NCI-H82 treated with DMSO at 0.1 percent for 48 hours (cell line): Measurements from ENCODE around the gene BCAR3.
"Not testable (repeated sequence)": the region's sequence is repeated elsewhere in the genome, so short reads cannot be mapped to it uniquely, and the experiment has no call there.

Experiments
- DNase-seq: peaks from one replicate; lab custom pipeline; 2025; ENCODE audit not compliant: unreplicated experiment; lab: John Stamatoyannopoulos, UW

BCAR3 gene

GRCh38 chr1:93670141-93670540 is 11.5 kb downstream of the BCAR3 start:
- no peak for DNase-seq

DNA sequence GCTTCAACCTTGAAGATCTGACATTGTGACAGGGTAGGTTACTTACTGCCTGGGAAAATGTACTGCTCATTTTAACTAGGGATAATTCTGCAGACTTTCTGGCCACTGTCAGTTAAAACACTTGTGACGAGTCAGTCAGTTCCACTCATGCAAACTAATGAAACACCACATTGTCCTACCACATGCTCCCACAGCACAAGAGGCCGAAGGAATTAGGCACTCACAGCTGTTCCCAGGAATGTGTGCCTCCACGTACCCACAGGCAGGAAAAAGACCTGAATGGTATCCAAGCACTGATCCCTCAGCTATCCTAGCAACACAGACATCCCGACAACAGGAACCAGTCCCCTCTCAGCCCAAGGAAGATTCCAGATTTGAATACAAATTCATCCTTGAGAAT is 12.3 kb downstream of the BCAR3 start:
- no peak for DNase-seq

DNA sequence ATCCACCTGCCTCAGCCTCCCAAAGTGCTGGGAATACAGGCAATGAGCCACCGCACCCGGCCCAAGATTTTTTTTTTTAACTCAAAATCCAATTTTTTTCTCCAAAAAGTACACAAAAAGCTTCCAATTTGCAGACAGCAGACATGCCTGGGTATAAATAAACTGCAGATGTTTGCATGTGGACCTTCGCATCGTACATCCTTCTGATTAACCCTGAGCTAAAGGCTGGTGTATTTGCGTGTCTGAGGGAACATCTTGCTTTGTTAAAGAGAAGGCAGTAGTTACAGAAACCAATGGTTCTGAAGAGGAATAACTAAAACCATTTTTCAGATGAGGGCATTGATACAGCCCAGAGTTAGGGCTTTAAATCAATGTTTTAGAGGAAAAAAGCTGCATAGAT is 12.7 kb downstream of the BCAR3 start:
- no peak for DNase-seq

GRCh38 chr1:93668121-93668520 is 13.5 kb downstream of the BCAR3 start:
- no peak for DNase-seq

DNA sequence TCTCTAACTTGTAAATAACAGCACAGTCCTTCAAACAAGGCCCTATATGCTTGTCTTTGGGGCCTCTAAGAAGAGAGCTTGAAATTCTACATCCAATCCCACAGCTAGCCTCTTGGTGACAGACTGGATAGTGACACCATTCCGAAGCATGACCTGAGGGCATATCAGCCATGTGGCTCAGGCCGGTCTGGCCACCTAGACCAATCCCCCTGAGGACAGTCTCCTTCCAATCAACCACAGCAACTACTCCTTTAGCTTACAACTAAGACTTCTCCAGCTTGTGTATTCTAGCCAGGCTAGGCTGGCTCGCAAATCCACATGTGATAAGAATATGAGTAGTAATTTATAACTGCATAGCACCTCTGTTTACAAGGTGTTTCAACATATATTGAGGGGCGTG is 14.0 kb downstream of the BCAR3 start:
- no peak for DNase-seq

DNA sequence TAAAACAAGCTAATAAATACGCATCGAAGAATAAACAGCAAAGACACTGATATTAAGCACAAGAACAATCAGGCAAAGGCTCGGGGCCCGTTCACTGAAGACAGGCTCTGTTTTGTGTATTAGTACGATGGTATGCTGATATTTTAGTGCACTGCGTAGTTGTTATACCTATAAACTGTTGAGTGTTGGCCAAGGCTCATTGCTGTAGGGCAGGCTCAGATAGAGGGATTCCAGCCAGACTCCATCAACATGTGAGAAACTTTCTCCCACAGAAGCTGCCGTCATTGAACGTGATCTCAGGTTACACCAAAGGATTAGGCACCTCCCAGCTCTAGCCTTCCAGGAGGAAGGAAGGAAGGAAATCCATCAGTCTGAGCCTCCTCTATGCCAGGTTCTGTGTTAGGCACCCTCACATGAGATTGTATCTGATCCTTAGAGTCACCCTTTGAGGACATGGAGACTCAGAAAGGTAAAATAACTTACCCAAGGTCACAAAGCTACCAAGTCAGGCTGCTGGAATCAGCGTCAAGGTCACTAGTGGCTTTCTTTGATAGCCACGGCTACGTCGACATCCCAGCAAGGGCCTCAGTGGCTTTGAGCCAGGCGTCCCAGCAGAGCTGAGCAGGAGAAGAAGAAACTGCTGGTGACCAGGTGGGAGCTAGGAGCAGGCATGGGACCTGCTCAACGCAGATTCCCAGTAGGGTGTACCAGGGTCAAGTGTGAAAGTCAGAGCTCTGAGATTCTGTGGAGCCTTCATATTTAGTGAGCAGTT is 14.8 kb downstream of the BCAR3 start:
- DNase-seq = no peak

- no peak for DNase-seq
Measured at GRCh38 chr1:93665015-93665414, 16.6 kb downstream of the BCAR3 start.

DNA sequence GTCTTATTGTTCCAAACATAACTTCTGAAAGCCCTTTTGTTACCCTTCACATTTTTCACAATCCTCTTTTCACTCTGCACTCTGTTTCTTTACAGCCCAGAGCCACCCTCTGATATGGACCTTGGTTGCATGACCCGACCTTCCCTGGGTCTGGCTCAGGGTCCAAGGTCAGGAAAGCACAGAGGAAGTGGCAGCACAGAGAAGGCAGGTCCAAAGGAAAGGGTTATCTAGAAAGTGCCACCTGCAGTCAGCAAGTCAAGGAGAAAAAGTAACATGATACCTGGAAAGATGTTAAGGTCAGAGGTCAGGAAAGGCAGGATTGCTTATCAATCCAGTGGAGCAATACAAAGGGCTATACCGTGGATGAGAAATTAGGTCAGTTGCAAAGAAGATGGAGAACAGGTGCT is 18.4 kb downstream of the BCAR3 start:
- no peak for DNase-seq

- DNase-seq = no peak
Measured at GRCh38 chr1:93662481-93663207, 19.0 kb downstream of the BCAR3 start.

GRCh38 chr1:93661829-93662474 is 19.7 kb downstream of the BCAR3 start:
- DNase-seq = no peak

DNA sequence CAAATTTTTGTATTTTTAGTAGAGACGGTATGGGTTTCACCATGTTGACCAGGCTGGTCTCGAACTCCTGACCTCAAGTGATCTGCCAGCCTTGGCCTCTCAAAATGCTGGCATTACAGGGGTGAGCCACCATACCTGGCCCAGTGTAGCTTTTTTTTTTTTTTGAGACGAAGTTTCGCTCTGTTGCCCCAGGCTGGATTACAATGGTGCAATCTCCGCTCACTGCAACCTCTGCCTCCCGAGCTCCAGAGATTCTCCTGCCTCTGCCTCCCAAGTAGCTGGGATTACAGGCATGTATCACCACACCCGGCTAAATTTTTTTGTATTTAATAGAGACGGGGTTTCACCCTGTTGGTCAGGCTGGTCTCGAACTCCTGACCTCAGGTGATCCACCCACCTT is 20.3 kb downstream of the BCAR3 start:
- not testable (repeated sequence) for DNase-seq

- no peak for DNase-seq
Measured at GRCh38 chr1:93659822-93660503, 21.7 kb downstream of the BCAR3 start.

GRCh38 chr1:93658188-93658587 is 23.4 kb downstream of the BCAR3 start:
- DNase-seq = no peak

GRCh38 chr1:93656491-93656890 is 25.1 kb downstream of the BCAR3 start:
- no peak for DNase-seq

DNA sequence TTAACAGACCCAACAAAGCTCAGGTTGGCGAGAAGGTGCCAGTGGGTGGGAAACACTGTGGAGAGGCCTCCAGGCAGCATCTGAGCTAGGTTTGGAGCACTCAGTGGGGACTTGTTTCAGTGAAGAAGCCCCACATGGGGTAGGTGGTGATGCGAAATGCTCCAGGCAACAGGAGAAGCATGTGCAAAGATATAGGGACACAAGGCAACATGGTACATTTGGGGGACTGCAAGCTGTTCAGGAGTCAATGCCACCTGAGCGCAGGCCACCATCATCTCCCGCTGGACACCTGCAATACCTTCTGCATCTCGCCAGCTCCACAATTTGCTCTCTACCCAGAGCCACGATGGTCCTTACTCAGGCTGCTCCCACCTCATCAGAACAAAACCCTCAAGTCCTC is 28.0 kb downstream of the BCAR3 start:
- DNase-seq = no peak

- no peak for DNase-seq
Measured at GRCh38 chr1:93652323-93652949, 29.2 kb downstream of the BCAR3 start.

DNA sequence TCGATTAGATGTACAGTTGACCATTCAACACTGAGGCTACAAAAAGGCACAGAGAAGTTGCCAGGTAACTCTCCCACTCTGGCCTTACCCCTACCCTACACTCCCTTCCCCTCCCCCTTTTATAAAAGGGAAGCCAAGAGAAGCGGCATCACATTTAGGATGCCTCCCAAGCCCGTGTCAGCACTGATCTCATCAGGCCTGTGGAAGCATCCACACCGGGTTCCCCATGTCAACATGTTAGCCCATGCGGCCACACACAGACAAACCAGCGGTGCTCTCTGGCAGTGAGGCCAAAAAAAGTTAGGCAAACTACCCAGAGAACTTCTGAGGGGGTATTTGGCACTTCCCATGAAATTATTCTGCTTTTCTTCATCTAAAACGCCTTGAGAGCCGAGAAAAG is 29.9 kb downstream of the BCAR3 start:
- DNase-seq = no peak

- not testable (repeated sequence) for DNase-seq
Measured at GRCh38 chr1:93650159-93650558, 31.5 kb downstream of the BCAR3 start.

GRCh38 chr1:93649231-93649630 is 32.4 kb downstream of the BCAR3 start:
- no peak for DNase-seq

GRCh38 chr1:93648656-93649055 is 33.0 kb downstream of the BCAR3 start:
- DNase-seq = no peak

DNA sequence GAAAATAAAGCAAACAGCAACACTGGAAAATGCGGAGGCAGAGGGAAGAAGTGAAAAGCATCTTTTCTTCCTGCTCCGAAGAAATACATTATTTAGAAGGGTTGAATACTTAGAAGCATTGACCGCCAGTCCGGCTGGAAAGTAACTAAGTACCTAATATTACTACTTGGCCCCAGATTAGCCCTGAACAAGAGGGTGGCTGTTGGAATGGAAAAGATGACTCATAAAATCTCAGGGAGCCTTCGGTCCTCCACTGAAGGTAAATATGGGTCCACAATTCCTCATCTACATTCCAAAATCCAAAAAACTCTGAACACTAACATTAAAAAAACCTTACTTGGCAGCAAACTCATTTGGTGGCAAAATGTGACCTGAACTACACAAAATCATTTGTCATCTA is 40.1 kb downstream of the BCAR3 start:
- no peak for DNase-seq
